ENCODE data around the gene PMPCA.
A peak's percentile ranks its signal among the peaks of the same experiment; 100 is the strongest.

- no peak for TF ChIP-seq CTCF (IDR thresholded peaks at IDR 0.05; ENCODE audit: insufficient read depth, low read length)
- TF ChIP-seq POLR2AphosphoS5 (IDR thresholded peaks at IDR 0.05; ENCODE audit: low read depth), result 0 out of 2 replicates have a peak, but pooled peaks have one; percentile 13
- TF ChIP-seq REST (IDR thresholded peaks at IDR 0.05; ENCODE audit: insufficient replicate concordance, low read depth), result no peak
Measured at GRCh38 chr9:136395345-136396218, 14.9 kb upstream of the PMPCA start.
